NCI-H128 (cell line): ENCODE results near the gene PATE3.

Source experiments
- DNase-seq: peaks from one replicate; lab custom pipeline; 2025; ENCODE audit not compliant: unreplicated experiment; lab: John Stamatoyannopoulos, UW

PATE3 gene

GRCh38 chr11:125835748-125836147, 47.8 kb downstream of the PATE3 start:
- no peak for DNase-seq
